ENCODE data around the gene C3orf18. TPM values are rescaled to one million over a fixed set of nuclear protein-coding genes. Genes with fewer than 3 reads are reported as not detected.

C3orf18 gene
- total RNA-seq, 1 experiment from 2014 or later: 12.5 TPM

DNA sequence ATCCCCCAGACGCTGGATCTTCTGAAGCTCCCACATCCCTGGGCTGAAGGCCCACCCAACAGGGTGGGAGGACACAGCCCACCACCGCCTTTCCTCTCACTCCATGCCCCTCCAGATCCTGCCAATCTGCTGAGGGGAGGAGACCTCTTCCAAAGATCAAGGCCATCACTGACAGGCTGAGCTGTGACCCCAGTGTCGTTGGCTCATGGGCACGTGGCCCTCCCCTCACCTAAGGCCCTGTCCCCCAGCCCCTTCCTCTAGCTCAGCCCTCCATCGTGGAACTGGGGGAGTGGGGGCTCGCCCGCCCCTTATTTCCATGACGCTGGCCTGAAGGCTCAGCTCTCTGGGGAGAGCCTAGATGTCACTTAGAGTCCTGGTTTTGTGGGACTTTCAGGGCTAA lies 10.4 kb downstream of the C3orf18 start:
- Histone ChIP-seq H3K4me3 (ENCODE audit: insufficient read depth, low read depth, low read length) (no peak overlapping the region), H3K27me3 (ENCODE audit: control insufficient read depth, insufficient read depth, low read length) (no peaks in the 10 kb centered on the region), H3K36me3 (replicated peaks; ENCODE audit: control insufficient read depth, insufficient read depth, low read length) (no peaks in the 10 kb centered on the region)
- no peak for DNase-seq

DNA sequence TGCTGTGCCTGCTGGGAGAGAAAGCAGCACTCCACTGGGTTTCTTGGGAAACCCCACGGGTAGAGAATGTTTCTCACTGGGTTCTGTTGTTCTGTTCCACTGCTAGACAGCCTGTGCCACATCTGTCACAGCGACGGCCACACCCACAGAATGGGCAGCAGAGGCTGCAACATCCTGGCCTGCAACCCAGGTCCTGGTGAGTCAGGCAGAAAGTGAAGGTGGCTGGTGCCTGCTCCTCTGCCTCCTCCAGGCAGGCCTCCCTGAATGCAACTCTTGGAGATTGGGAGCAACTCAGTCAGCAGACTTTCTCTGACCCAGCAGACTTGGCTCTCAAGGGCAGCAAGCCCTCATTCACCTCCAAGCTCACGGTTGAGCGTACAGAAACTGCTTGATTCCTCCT lies 13.0 kb downstream of the C3orf18 start:
- Histone ChIP-seq H3K27me3 (ENCODE audit: control insufficient read depth, insufficient read depth, low read length) (no peaks in the 10 kb centered on the region), H3K4me3 (ENCODE audit: insufficient read depth, low read depth, low read length) (no peak overlapping the region), H3K36me3 (replicated peaks; ENCODE audit: control insufficient read depth, insufficient read depth, low read length) (no peaks in the 10 kb centered on the region)
- DNase-seq: no peak

DNA sequence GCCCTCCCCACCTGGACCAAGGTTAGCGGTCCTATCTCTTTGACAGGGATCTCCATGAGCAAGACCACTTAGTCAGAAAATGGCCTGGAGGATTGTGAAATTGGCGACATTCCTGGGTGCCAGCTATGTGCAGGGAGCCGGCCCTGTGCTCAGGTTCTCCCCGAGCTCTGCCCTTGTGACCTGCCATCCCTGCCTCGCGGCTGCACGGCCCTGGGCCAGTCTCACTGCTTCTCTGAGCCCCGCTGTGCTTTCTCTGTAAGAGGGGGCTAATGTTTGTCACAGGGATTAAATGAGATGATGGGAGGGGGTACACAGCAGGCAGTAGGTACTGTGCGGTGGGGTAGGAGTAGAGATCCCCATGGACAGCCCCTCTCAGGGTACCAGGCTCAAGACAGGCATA lies 14.9 kb downstream of the C3orf18 start:
- H3K4me3 ChIP-seq (ENCODE audit: insufficient read depth, low read depth, low read length): no peak overlapping the region
- H3K27me3 ChIP-seq (ENCODE audit: control insufficient read depth, insufficient read depth, low read length): no peaks in the 10 kb centered on the region
- no peak for DNase-seq
- no peaks in the 10 kb centered on the region for H3K36me3 ChIP-seq (replicated peaks; ENCODE audit: control insufficient read depth, insufficient read depth, low read length)

DNA sequence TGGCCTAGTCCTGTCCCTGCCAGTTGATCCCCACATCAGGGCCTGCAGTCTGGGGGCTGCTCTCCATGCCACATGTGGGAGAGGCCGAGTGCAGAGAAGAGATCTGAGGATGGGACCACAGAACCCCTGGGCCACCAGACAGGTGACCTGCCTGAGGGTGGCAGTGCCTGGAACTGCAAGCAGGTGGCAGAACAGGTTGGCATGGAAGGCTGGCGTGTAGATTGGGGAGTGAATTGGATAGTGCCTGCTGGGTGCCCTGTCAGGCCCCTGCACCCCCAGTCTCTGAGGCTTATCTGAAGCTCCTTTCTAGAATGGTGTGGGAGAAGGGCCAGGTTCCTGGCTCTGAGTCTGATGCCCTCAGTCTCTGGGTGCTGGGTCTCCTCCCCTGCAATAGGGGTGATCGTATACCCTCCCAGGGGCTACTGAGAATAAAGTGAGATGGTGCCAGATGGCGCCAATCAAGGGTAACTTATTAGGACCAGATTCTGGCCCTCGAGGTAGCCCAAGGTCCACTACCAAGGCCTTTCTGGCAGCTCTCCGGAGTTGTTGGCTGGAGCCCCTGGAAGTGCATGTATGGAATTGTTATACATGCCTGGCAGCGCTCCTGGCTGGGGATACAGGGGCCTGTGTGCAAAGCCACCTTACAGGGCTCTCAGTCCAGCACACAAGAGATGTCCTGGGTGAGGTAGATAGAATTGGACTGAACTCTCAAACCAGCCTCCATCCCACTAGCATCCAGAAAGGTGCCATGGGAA lies 15.7 kb downstream of the C3orf18 start:
- DNase-seq: no peak
- Histone ChIP-seq H3K36me3 (replicated peaks; ENCODE audit: control insufficient read depth, insufficient read depth, low read length) (no peaks in the 10 kb centered on the region), H3K27me3 (ENCODE audit: control insufficient read depth, insufficient read depth, low read length) (no peaks in the 10 kb centered on the region), H3K4me3 (ENCODE audit: insufficient read depth, low read depth, low read length) (no peak overlapping the region)

DNA sequence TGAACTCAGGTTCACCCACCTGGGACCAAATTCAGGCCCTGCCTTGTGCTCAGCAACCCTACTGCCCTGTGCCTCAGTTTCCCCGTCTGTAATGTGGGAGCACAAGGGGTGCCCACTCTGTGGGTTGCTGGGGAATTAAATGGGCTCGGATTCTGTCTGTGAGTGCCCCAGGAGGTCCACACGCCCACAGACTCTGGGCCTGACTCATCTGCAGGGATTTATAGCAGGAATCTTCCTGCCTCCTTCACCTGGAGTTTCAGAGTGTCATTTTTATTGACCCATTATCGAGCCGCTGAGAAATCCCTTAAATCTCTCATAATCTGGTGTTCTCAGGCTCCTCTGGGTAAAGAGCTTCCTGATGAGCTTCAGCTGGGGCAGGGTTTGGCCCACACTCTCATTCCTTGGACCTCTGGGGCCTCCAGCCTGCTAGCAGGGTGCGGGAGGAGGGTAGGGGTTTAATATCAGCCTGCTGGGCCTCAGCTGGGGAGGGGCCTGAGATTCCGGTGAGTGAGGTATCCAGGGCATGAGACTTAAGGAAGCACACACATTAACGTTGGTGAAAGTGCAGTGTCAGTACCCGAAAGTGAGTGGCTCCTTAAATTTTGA lies 16.4 kb downstream of the C3orf18 start:
- no peaks in the 10 kb centered on the region for H3K36me3 ChIP-seq (replicated peaks; ENCODE audit: control insufficient read depth, insufficient read depth, low read length)
- no peak for DNase-seq
- H3K27me3 ChIP-seq (ENCODE audit: control insufficient read depth, insufficient read depth, low read length): no peaks in the 10 kb centered on the region
- no peak overlapping the region for H3K4me3 ChIP-seq (ENCODE audit: insufficient read depth, low read depth, low read length)

DNA sequence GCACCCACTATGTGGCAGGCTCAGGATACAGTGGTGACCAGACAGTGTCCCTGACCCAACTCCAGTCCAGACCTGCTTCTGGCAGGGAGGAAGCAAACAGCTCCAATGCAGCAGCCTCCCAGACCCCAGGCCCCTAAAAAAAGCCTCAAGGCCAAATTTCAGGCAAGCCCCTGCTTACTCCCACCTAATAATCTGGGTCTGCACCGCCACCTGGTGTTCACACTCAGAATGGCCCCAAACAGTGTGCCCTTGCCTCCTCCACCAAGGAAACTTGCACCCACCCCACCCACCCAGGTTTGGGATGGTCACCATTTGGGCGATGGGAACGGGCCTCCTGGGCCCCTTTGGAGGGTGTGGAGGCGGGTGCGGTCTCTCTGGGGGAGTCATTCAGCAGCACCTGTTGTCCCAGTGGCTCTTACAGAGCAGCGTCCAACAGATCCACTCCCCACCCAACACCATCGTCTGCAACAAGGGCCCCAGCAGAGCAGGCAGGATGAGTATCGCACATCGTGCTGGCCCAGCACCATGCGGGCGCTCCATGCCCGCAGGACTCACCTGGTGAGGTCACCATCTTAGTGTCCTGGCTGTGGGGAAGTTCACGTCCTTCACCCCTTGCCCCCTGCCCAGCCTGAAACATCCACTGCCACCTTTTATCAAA lies 17.3 kb downstream of the C3orf18 start:
- peak; percentile 94 for DNase-seq
- no peak overlapping the region for H3K4me3 ChIP-seq (ENCODE audit: insufficient read depth, low read depth, low read length)
- H3K27me3 ChIP-seq (ENCODE audit: control insufficient read depth, insufficient read depth, low read length): no peaks in the 10 kb centered on the region
- no peaks in the 10 kb centered on the region for H3K36me3 ChIP-seq (replicated peaks; ENCODE audit: control insufficient read depth, insufficient read depth, low read length)

DNA sequence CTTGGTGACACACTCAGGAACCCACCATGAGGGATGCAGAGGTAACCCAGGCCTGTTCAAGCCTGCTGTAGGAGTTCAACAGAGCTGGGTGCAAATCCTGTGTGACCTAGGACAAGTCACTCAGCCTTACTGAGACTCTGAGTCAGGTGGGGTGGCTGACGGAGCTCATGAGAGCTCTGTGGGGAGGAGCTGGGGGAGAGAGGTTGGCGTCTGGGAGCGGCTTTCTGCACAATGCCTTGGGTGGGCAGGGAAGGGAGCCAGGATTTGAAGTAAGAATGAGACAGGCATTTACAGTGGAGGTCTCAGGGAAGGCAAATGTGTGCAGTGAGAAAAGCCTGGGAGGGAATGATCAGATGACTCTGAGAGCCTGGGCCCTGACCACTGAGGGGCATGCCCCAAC lies 18.3 kb downstream of the C3orf18 start:
- no peak overlapping the region for H3K4me3 ChIP-seq (ENCODE audit: insufficient read depth, low read depth, low read length)
- no peak for DNase-seq
- H3K36me3 ChIP-seq (replicated peaks; ENCODE audit: control insufficient read depth, insufficient read depth, low read length): no peaks in the 10 kb centered on the region
- no peaks in the 10 kb centered on the region for H3K27me3 ChIP-seq (ENCODE audit: control insufficient read depth, insufficient read depth, low read length)

DNA sequence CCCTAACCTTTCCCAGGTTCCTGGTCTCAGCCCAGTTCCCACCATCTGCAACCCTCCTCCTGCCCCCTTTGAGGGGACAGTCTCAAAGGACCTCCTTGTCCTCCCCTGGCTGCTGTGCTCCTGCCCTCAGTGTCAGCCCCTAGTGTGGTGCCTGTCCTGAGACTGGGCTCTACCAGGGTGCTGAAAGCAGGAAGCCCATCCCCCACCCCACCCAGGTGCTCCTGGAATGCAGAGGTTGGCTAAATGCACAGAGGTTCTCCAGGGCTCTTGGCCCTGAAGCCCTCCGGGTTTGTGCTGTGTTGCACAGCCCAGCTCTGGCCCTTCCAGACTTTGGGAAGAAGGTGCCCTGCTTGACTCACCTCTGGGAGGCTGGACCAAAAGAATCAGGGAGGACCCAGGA lies 21.8 kb downstream of the C3orf18 start:
- Histone ChIP-seq H3K36me3 (replicated peaks; ENCODE audit: control insufficient read depth, insufficient read depth, low read length) (no peaks in the 10 kb centered on the region), H3K27me3 (ENCODE audit: control insufficient read depth, insufficient read depth, low read length) (no peaks in the 10 kb centered on the region), H3K4me3 (ENCODE audit: insufficient read depth, low read depth, low read length) (no peak overlapping the region)
- peak; percentile 77 for DNase-seq

DNA sequence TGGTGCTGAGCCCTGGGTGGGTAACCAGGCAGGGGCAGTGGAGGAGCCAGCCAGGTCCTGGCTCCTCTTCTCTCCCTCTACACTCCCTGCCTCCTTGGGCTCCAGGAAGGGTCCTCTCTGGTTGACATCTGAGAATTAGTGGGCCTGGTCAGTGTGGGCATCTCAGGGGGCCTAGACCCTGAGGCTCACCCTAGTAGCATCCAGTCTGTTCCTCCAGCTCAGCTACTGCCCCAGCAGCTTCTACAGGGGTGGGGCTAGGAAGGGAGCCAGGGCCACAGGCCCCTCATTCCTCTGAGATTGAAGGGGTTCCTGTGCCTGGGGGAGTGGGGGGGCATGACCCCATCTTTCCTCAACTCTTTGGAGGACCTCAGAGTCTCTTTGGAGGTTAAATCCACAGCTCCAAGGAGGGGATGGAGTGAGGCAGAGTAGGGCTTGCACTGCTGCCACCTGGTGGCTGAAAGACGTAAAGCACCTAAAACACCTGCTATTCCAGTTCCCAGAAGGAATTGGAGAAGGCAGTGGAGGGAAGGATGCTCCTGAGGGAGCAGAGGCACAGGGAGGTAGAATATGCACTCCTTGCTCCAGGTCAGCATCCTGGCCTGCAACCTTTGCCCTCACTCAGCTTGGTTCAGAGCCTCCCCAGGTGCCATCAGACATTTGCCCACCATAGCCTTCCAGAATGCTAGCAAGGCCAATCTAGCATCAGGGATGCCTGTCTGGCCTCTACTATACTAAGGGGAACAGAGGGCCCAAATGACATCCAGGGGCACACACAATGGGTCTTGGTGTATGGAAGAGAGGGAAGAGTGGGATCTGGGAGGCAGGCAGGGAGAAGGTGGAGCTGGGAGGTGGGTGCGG lies 25.1 kb downstream of the C3orf18 start:
- peak; percentile 98 for DNase-seq
- Histone ChIP-seq H3K36me3 (replicated peaks; ENCODE audit: control insufficient read depth, insufficient read depth, low read length) (no peaks in the 10 kb centered on the region), H3K4me3 (ENCODE audit: insufficient read depth, low read depth, low read length) (no peak overlapping the region), H3K27me3 (ENCODE audit: control insufficient read depth, insufficient read depth, low read length) (no peaks in the 10 kb centered on the region)

DNA sequence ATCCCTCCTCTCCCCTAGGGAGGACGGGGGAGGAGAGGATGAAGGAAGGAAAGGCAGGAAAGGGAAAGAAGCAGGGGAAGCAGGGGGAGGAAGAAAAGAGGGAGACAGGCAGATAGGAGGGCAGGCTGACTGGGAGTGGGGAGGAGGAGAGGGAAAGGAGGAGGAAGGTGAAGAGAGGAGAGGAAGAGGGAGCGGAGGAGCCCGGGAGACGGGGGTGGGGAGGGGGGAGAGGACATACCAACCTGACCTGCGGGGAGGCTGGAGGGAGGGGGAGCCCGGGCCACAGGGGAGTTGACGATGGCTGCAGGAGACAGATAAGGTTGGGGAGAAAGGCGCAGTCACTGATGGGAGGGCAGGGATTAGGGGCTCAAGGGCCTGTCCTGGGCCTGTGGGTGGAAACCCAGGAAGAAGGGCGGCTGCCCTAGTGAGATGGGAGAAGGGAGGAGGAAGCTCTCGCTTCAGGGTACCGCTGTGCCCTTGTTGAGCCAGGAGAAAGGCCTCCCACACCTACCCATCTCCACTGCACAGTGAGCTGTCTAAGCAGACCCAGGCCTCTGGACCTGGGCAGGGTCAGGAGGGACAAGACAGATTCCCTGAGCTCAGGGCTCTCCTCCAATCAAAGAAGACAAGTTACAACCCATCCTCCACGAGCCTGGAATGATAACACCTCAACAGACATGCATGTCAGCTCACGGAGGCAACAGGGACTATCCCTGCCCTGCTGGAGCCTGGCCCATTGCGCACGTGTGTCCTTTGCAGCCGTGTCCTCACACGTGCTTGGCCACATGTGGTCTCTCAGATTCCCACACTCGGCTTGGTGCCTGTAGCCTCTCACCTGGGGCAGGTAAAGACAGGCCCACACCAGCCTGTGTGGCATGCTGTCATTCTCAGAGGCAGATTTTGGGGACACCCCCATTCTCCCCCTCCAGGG lies 27.9 kb downstream of the C3orf18 start:
- DNase-seq: peak; percentile 86
- no peak overlapping the region for H3K4me3 ChIP-seq (ENCODE audit: insufficient read depth, low read depth, low read length)
- H3K36me3 ChIP-seq (replicated peaks; ENCODE audit: control insufficient read depth, insufficient read depth, low read length): no peaks in the 10 kb centered on the region
- no peaks in the 10 kb centered on the region for H3K27me3 ChIP-seq (ENCODE audit: control insufficient read depth, insufficient read depth, low read length)

DNA sequence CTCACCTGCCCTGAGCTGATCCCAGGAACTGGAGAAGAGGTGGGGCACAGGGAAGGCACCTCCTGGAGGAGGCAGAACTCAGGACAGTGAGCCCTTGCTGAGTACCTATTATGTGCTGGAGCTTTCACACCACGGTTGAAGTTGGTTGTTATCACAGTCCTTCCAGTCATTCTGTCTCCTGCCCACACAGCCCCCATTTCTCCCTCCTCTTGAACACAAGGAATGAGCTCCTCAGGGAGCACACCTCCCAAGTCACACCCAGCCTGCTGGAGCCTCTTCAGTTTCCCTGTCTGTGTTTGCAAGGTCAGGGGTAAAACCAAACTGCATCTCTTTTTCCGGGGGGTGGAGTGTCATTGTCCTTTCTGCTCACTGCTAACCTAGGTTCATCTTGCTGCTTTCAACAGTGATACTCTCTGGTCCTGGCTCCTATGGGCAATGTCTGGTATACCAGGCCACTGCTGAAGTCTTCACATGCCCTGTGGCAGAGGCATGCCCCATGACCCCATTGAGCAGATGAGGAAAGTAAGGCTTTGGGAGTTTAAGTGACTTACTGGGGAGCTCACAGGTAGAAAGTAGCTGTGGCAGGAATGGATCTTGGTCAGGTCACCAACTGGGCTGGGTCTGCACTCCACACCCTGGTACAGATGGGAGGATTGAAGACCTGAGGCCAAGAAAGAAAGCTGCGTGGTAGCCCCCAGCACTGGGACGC lies 30.0 kb downstream of the C3orf18 start:
- H3K36me3 ChIP-seq (replicated peaks; ENCODE audit: control insufficient read depth, insufficient read depth, low read length): no peaks in the 10 kb centered on the region
- H3K27me3 ChIP-seq (ENCODE audit: control insufficient read depth, insufficient read depth, low read length): no peaks in the 10 kb centered on the region
- no peak for DNase-seq
- H3K4me3 ChIP-seq (ENCODE audit: insufficient read depth, low read depth, low read length): no peak overlapping the region

DNA sequence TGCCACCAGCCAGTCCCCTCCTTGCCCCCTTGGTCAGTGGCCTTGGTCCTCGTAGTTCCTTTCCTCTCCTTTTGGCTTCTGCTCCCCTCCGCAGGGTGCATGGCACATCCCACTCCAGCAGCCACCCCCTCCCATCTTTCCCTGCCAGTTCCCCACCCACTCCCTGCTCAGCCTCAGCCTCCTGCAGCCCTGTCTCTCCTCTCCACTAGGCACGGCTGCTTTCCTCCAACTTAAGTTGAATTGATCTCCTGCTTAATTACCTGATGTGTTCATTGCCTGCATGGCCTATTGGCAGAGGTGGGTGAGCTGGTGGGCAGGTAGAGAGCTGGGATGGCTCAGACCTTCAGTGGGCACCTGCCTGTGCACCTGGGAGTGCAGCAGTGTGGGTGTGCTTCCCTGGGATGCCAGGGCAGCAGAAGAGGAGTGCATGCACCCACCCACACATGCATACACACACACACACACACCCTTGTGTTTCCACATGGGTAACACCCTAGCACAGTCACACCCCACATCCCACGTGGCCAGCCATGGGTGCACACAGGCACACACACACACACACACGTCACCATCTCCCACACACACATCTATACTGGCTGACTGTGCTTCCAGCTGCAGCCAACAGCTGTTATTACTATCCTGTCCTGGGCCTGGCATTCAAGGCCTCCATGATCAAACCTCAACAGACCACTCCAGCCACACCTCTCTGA lies 30.9 kb downstream of the C3orf18 start:
- no peaks in the 10 kb centered on the region for H3K36me3 ChIP-seq (replicated peaks; ENCODE audit: control insufficient read depth, insufficient read depth, low read length)
- DNase-seq: no peak
- H3K27me3 ChIP-seq (ENCODE audit: control insufficient read depth, insufficient read depth, low read length): no peaks in the 10 kb centered on the region
- H3K4me3 ChIP-seq (ENCODE audit: insufficient read depth, low read depth, low read length): no peak overlapping the region
